Stimulated activated CD4-positive, alpha-beta T cell treated with anti-CD3 and anti-CD28 coated beads, Interleukin-1b, Interleukin-23, amount 100 ng/mL, for 4 hours (primary cell): ENCODE measurements around the gene KIAA1210.
"Not testable (repeated sequence)": the region's sequence is repeated elsewhere in the genome, so short reads cannot be mapped to it uniquely, and the experiment has no call there.

Experiments used
- DNase-seq, 2 donors: peaks; one replicate each; pipeline ENCODE4 v3.0.0-alpha.2; 2020; ENCODE audit warnings: low read depth in 2 of 2

KIAA1210 gene

GRCh38 chrX:119036107-119037029 is 91.2 kb downstream of the KIAA1210 start:
- DNase-seq = no peak

DNA sequence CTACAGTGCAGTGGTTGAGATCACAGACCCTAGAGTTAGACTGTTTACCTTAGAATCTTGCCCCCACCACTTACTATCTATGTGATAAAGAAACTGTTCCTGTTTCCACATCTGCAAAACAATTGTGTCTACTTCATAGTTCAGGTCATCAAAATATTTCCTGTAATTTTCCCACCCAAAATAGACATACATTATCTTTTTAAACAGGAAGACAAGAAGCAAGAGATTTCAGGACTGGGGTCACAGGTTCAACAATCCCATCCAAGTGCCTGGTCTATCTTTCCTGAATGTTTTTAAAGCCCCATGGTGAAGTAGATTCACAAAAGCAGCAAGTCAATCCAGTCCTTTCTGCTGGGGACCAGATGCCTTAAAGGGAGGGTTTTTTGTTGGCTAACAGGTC is 96.6 kb downstream of the KIAA1210 start:
- no peak for DNase-seq

DNA sequence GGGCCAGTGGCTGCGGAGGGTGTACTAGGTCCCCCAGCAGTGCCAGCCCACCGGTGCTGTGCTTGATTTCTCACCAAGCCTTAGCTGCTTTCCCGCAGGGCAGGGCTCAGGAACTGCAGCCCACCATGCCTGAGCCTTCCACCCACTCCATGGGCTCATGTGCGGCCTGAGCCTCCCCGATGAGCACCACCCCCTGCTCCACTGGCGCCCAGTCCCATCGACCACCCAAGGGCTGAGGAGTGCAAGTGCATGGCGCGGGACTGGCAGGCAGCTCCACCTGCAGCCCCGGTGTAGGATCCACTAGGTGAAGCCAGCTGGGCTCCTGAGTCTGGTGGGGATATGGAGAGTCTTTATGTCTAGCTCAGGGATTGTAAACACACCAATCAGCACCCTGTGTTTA is 98.0 kb downstream of the KIAA1210 start:
- not testable (repeated sequence) for DNase-seq

GRCh38 chrX:119028733-119029330 is 98.8 kb downstream of the KIAA1210 start:
- no peak for DNase-seq
